Measurements from ENCODE around the gene ADK.

DNA sequence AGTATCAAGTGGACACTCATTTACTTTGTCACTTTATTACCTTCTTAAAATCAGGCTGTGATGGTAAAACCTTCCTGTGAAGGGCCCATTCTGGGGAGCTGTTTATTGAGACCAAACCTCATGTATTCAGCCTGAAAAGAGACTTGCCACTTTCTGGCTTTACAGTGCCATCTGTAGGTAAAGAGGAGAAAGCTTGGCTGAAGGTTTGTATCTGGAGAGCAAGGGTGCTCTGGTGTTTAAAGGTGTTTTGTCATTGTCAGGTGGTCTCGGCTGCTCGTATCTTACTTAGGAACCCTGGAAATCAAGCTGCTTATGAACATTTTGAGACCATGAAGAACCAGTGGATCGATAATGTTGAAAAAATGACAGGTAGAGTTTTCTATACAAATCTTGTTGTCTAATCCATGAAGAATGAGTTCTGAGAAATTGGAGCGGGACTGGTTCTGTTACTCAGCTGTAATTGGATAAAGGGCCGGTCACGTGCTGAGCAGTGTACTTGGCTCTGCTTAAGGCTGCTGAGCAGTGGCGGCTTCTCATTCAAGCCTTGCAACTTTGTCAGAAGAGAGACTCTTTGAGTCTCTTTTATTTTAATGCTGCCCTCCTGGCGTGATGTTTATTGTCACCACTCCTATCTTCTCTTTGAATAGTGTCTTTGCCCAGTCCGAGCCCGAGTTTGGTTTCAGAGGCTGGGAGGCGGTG is 47.3 kb upstream of the ADK start:
- TF ChIP-seq, protein P1, sequence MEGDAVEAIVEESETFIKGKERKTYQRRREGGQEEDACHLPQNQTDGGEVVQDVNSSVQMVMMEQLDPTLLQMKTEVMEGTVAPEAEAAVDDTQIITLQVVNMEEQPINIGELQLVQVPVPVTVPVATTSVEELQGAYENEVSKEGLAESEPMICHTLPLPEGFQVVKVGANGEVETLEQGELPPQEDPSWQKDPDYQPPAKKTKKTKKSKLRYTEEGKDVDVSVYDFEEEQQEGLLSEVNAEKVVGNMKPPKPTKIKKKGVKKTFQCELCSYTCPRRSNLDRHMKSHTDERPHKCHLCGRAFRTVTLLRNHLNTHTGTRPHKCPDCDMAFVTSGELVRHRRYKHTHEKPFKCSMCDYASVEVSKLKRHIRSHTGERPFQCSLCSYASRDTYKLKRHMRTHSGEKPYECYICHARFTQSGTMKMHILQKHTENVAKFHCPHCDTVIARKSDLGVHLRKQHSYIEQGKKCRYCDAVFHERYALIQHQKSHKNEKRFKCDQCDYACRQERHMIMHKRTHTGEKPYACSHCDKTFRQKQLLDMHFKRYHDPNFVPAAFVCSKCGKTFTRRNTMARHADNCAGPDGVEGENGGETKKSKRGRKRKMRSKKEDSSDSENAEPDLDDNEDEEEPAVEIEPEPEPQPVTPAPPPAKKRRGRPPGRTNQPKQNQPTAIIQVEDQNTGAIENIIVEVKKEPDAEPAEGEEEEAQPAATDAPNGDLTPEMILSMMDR (conservative IDR thresholded peaks at IDR 0.05; ENCODE audit: low read depth, low read length) = peak; percentile 40
- TF ChIP-seq CEBPB (IDR thresholded peaks at IDR 0.05; ENCODE audit: low read depth, low read length) (no peak), MAFK (IDR thresholded peaks at IDR 0.05; ENCODE audit: low read depth, low read length) (no peak), MXI1 (IDR thresholded peaks at IDR 0.05; ENCODE audit: borderline replicate concordance, low read depth, low read length) (no peak), NFE2L2 (IDR thresholded peaks at IDR 0.05; ENCODE audit: low read depth, low read length) (no peak), RAD21 (IDR thresholded peaks at IDR 0.05; ENCODE audit: low read length) (peak; percentile 42), POLR2A (IDR thresholded peaks at IDR 0.05; ENCODE audit: low read depth, low read length) (no peak), CHD1 (IDR thresholded peaks at IDR 0.05; ENCODE audit: low read depth, low read length) (no peak), FOS (IDR thresholded peaks at IDR 0.05; ENCODE audit: low read depth, low read length) (no peak), ELK1 (IDR thresholded peaks at IDR 0.05; ENCODE audit: borderline replicate concordance, low read depth, low read length) (no peak), SMC3 (IDR thresholded peaks at IDR 0.05; ENCODE audit: low read depth, low read length) (no peak), BHLHE40 (IDR thresholded peaks at IDR 0.05; ENCODE audit: low read depth, low read length) (no peak)

All from IMR-90 (cell line).